ENCODE results near the gene SAMD4A.

Gene SAMD4A

DNA sequence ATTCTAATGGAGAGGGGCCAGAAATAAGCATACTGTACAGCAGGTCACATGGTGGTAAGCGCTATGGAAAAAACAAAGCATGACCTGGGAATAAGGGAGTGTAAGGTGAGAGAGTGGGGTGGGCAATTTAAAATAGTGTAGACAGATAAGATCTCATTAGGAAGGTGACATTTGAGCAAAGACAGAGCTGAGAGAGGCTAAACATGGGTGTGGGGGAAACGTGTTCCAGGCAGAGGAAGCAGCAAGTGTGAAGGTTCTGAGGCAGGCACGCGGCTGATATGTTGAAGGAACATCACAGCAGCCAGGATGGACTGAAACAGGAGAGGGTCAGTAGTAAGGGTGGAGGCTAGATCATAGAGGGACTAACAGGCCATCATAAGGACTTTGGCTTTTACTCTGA is 126.8 kb downstream of the SAMD4A start:
- peaks cover 36% of the 10 kb centered on the region for H3K27me3 Mint-ChIP-seq (ENCODE audit: low read depth)
- no peaks in the 10 kb centered on the region for H3K9me3 Mint-ChIP-seq
- no peak overlapping the region for H3K4me3 Mint-ChIP-seq

DNA sequence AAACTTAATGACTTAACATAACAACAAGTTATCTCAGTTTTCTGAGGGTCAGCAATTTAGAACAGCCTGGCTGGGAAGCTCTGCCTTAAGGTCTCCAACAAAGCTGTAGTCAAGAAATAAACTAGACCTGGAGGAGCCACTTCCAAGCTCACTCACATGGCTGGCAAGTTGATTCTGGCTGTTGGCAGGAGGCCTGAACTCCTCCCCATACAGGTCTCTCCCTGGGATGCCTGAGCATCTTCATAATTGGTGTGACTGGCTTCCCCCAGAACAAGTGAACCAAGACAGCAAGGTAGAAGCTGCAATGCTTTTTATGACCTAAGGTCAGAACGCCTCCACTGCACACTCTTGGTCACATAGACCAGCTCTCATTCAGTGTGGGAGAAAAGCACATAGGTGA is 128.3 kb downstream of the SAMD4A start:
- H3K4me1 Mint-ChIP-seq (ENCODE audit: low read depth) = no peaks in the 10 kb centered on the region
- H3K4me3 Mint-ChIP-seq = no peak overlapping the region
- no peaks in the 10 kb centered on the region for H3K9me3 Mint-ChIP-seq
- peaks cover 43% of the 10 kb centered on the region for H3K27me3 Mint-ChIP-seq (ENCODE audit: low read depth)
- H3K27ac Mint-ChIP-seq = no peak overlapping the region
- no peaks in the 10 kb centered on the region for H3K36me3 Mint-ChIP-seq (ENCODE audit: low read depth)

More for the DNA sequence above, 126.8 kb downstream of the SAMD4A start:
- Mint-ChIP-seq H3K4me1 (ENCODE audit: low read depth) (no peaks in the 10 kb centered on the region), H3K36me3 (ENCODE audit: low read depth) (no peaks in the 10 kb centered on the region), H3K27ac (no peak overlapping the region)

DNA sequence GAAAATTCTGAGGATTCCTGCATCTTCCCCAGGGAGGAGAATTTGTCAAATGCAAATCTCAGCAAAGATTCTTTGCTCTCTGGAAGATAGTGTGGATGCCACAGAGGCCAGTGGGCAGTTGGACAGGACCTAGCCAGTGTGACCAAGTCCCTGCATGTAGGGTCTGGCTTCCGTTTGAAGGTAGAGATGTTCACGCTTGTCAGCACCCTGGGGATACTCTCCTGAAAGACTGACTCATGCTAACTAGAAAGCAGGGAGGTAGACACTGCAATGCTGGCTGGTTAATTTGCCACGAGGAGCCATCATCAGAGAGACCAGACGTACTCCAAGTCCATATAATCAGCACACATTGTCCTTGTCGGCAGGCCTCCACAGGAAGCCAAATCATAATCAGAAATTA is 130.1 kb downstream of the SAMD4A start:
- no peaks in the 10 kb centered on the region for H3K9me3 Mint-ChIP-seq
- peaks cover 57% of the 10 kb centered on the region for H3K27me3 Mint-ChIP-seq (ENCODE audit: low read depth)
- no peaks in the 10 kb centered on the region for H3K36me3 Mint-ChIP-seq (ENCODE audit: low read depth)
- peaks cover 3% of the 10 kb centered on the region for H3K4me1 Mint-ChIP-seq (ENCODE audit: low read depth)
- H3K27ac Mint-ChIP-seq = no peak overlapping the region
- no peak overlapping the region for H3K4me3 Mint-ChIP-seq

DNA sequence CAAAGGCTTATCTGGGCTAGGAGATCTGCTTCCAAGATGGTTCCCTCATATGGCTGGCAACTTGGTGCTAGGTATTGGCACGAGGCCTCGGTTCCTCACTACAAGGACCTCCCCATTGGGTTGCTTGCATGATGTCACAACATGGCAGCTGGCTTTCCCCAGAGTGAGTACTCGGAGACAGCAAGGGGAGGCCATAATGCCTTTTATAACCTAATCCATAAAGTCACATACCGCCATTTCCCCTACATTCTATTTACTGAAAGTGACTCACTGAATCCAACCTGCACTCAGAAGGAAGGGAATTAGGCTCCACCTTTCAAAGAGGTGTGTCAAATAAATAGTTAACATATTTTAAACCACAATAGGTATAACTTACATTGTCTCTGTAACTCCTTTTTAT is 130.9 kb downstream of the SAMD4A start:
- H3K9me3 Mint-ChIP-seq = no peaks in the 10 kb centered on the region
- H3K36me3 Mint-ChIP-seq (ENCODE audit: low read depth) = no peaks in the 10 kb centered on the region
- H3K4me1 Mint-ChIP-seq (ENCODE audit: low read depth) = peaks cover 3% of the 10 kb centered on the region
- H3K27me3 Mint-ChIP-seq (ENCODE audit: low read depth) = peaks cover 59% of the 10 kb centered on the region
- no peak overlapping the region for H3K27ac Mint-ChIP-seq
- no peak overlapping the region for H3K4me3 Mint-ChIP-seq

DNA sequence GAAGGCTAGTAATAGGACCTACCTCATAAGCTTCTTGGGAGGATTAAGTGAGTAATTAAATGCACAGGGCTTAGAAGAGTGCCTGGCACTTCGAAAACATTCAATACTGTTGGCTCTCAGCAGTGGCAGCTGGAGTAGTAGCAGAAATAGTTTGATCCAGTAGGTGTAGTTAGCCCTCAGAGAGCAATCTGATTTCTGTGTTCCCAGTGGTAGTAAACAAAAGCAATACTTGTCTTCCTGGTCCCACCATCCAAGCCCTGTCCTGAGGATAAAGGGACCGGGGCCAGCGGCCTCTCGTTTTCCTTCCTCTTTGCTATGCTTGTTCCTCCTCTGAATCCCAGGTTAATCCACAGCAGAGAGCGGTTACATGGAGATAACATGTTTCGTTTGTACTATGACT is 131.6 kb downstream of the SAMD4A start:
- H3K4me1 Mint-ChIP-seq (ENCODE audit: low read depth) = peaks cover 3% of the 10 kb centered on the region
- no peaks in the 10 kb centered on the region for H3K9me3 Mint-ChIP-seq
- H3K27me3 Mint-ChIP-seq (ENCODE audit: low read depth) = peaks cover 58% of the 10 kb centered on the region
- no peak overlapping the region for H3K4me3 Mint-ChIP-seq
- H3K36me3 Mint-ChIP-seq (ENCODE audit: low read depth) = no peaks in the 10 kb centered on the region
- no peak overlapping the region for H3K27ac Mint-ChIP-seq

DNA sequence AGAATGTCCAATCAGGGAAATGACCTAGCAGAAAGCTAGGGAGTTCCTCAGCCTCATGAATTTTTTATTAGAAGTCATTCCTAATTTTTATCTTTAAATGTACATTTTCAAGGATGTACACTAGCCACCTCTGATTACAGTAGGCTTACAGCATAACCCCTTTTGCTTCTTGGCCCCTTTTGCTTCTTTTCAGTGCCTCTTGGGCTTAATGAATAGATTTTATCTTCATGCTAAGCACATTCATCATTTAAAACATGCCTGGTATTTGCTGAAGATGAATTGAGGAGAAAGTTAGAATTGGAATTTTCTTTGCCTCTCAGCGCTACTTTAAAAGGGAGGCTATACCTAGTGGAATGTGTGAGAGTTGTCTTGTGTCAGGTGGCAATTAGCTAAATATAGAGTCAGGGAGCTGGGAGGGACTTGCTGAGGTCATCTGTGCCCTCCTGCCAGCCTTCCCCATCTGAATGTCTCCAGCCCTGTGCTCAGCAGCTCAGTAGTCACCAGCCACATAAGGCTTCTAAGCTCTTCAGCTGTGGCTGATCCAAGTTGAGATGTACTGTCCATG is 132.1 kb downstream of the SAMD4A start:
- Mint-ChIP-seq H3K9me3 (no peaks in the 10 kb centered on the region), H3K4me3 (no peak overlapping the region), H3K27me3 (ENCODE audit: low read depth) (peaks cover 52% of the 10 kb centered on the region), H3K36me3 (ENCODE audit: low read depth) (no peaks in the 10 kb centered on the region), H3K4me1 (ENCODE audit: low read depth) (peaks cover 3% of the 10 kb centered on the region), H3K27ac (no peak overlapping the region)

DNA sequence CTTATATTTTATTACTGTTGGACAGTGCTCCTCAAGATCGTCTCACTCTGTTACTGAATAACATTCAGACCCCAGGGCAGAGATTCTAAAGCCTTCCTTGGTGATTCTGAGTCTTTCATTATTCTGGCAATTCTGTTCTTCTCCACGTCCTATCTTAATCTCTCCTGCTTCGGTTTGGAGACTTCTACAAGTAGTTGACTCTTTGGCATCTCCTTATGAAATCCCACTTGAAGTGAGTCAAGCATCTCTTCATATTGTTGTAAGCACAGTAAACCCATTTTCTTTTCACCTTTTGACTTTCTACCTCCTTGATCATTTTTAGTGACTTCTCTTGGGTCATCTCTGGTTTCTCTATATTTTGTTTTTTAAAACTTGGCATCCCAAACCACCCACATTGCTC is 132.8 kb downstream of the SAMD4A start:
- Mint-ChIP-seq H3K36me3 (ENCODE audit: low read depth) (no peaks in the 10 kb centered on the region), H3K4me3 (no peak overlapping the region), H3K9me3 (no peaks in the 10 kb centered on the region), H3K27me3 (ENCODE audit: low read depth) (peaks cover 49% of the 10 kb centered on the region), H3K27ac (no peak overlapping the region), H3K4me1 (ENCODE audit: low read depth) (peaks cover 3% of the 10 kb centered on the region)

DNA sequence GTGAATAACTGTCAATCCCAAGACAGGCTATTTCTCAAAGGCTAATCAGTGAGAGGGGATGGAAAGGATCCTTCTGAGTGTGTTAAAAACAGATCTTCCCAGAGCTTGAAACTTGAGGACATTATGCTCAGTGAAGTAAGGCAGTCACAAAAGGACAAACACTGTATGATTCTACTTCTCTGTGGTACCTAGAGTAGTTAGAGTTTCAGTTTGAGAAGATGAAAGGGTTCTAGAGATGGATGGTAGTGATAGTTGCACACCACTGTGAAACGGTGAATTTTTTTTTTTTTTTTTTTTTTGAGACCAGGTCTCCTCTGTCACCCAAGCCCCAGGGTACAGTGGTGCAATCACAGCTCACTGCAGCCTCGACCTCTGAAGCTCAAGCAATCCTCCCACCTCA is 133.8 kb downstream of the SAMD4A start:
- H3K27ac Mint-ChIP-seq = no peak overlapping the region
- peaks cover 49% of the 10 kb centered on the region for H3K27me3 Mint-ChIP-seq (ENCODE audit: low read depth)
- H3K9me3 Mint-ChIP-seq = no peaks in the 10 kb centered on the region
- H3K4me1 Mint-ChIP-seq (ENCODE audit: low read depth) = peaks cover 3% of the 10 kb centered on the region
- no peaks in the 10 kb centered on the region for H3K36me3 Mint-ChIP-seq (ENCODE audit: low read depth)
- H3K4me3 Mint-ChIP-seq = no peak overlapping the region

DNA sequence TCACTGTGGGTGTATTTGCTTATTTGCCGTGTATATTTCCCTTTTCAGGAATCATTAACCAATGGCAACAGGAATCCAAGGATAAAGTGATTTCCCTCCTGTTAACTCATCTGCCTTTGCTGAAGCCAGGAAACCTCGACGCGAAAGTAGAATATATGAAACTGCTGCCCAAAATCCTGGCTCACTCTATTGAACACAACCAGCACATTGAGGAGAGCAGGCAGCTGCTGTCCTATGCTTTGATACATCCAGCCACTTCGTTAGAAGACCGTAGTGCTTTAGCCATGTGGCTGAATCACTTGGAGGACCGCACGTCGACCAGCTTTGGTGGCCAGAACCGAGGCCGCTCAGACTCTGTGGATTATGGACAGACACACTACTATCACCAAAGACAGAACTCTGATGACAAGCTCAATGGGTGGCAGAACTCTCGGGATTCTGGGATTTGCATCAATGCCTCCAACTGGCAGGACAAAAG is 135.1 kb downstream of the SAMD4A start:
- H3K27ac Mint-ChIP-seq = no peak overlapping the region
- H3K4me3 Mint-ChIP-seq = no peak overlapping the region
- peaks cover 44% of the 10 kb centered on the region for H3K27me3 Mint-ChIP-seq (ENCODE audit: low read depth)

DNA sequence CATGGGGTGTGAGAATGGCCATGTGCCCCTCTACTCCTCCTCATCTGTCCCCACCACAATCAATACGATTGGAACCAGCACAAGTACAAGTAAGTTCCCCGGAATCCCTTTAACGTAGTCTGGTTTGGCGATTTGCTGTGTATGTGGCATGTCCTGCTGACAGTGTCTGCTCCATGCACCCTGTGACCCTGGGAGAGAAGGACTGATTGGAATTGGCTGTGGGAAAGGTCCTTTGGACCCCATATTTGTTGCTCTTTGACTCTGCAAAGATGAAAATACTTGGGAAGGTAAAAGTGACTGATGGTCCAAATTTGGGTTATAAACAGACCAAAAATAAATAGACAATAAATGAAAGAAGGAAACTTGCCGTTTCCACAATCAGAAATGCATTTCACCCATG is 135.6 kb downstream of the SAMD4A start:
- Mint-ChIP-seq H3K4me1 (ENCODE audit: low read depth) (peaks cover 3% of the 10 kb centered on the region), H3K27me3 (ENCODE audit: low read depth) (peaks cover 40% of the 10 kb centered on the region), H3K36me3 (ENCODE audit: low read depth) (no peaks in the 10 kb centered on the region), H3K4me3 (no peak overlapping the region), H3K27ac (no peak overlapping the region), H3K9me3 (no peaks in the 10 kb centered on the region)

More for the DNA sequence above, 135.1 kb downstream of the SAMD4A start:
- H3K9me3 Mint-ChIP-seq = no peaks in the 10 kb centered on the region
- no peaks in the 10 kb centered on the region for H3K36me3 Mint-ChIP-seq (ENCODE audit: low read depth)
- peaks cover 3% of the 10 kb centered on the region for H3K4me1 Mint-ChIP-seq (ENCODE audit: low read depth)

DNA sequence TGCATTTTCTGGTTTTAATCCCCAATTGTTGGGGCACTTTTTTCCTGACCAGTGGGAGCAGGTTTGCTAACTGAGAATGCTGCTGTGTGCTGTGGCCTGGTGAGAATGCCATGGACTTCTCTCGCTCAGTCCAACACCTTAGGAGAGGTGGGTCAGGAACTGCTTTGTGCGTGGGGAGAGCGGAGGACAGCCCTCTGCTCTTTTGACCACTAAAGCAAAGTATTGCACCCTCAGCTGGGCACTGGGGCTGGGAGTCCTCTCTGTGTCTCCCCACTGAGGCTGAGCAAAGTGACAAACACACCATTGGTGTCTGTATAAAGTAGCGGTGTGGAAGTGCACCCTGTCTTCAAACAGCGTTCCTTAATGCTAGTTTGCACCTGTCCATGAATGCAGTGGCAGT is 136.2 kb downstream of the SAMD4A start:
- H3K9me3 Mint-ChIP-seq = no peaks in the 10 kb centered on the region
- H3K27ac Mint-ChIP-seq = no peak overlapping the region
- H3K4me3 Mint-ChIP-seq = no peak overlapping the region
- H3K4me1 Mint-ChIP-seq (ENCODE audit: low read depth) = peaks cover 3% of the 10 kb centered on the region
- no peaks in the 10 kb centered on the region for H3K36me3 Mint-ChIP-seq (ENCODE audit: low read depth)
- H3K27me3 Mint-ChIP-seq (ENCODE audit: low read depth) = peaks cover 39% of the 10 kb centered on the region

DNA sequence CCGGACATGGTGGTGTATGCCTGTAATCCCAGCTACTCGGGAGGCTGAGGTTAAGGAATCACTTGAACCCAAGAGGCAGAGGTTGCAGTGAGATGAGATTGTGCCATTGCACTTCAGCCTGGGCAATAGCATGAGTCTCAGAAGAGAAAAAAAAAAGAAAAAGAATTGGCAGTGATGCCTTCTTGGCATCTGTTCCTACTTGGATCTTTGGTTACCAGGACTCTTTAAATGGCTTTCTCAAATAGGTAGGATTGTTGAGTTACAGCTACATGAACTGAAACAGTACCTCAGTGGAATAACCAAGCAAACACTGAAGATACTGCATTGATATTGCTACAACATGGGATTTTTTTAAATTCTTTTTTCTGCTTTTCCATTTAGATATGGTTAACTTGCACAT is 136.8 kb downstream of the SAMD4A start:
- Mint-ChIP-seq H3K36me3 (ENCODE audit: low read depth) (no peaks in the 10 kb centered on the region), H3K4me3 (no peak overlapping the region)

DNA sequence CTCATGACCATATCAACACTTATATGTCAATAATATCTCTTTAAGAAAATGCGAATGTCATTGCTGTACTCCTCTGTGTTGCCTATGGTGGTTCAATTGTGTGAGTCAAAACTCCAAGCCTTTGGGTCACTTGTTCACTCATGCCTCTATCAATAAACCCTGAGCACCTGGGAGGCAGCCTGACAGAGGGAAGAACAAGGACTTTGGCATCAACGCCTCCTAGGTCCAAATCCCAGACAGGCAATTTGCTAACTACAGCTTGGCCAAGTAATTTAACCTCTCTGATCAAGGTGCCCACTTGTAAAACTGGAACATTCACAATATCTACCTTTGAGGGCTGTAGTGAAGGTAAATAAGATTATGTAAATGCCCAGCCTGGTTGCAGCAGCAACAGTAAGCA is 137.8 kb downstream of the SAMD4A start:
- Mint-ChIP-seq H3K9me3 (no peaks in the 10 kb centered on the region), H3K4me1 (ENCODE audit: low read depth) (peaks cover 3% of the 10 kb centered on the region), H3K4me3 (no peak overlapping the region), H3K27ac (no peak overlapping the region), H3K36me3 (ENCODE audit: low read depth) (no peaks in the 10 kb centered on the region), H3K27me3 (ENCODE audit: low read depth) (peaks cover 26% of the 10 kb centered on the region)

More for the DNA sequence above, 136.8 kb downstream of the SAMD4A start:
- peaks cover 35% of the 10 kb centered on the region for H3K27me3 Mint-ChIP-seq (ENCODE audit: low read depth)
- no peak overlapping the region for H3K27ac Mint-ChIP-seq
- H3K4me1 Mint-ChIP-seq (ENCODE audit: low read depth) = peaks cover 3% of the 10 kb centered on the region
- H3K9me3 Mint-ChIP-seq = no peaks in the 10 kb centered on the region

DNA sequence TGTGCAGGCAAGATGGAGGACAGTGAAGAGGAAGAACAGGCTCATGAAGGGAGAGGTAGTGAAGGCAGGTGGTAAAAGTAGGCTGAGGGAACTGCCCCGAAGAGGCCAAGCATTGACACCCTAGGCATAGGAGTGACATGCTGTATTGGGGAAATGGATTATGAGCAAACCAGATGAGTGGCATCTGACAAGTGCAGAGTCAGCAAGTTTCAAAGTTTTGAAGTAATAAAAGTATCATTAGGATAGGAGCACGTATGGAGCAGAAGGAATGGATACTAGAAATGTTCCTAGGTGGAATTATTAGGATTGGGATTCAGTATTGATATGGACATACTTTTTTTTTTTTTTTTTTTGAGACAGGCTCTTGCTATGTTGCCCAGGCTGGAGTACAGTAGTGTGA is 139.8 kb downstream of the SAMD4A start:
- Mint-ChIP-seq H3K9me3 (peaks cover 6% of the 10 kb centered on the region), H3K4me1 (ENCODE audit: low read depth) (peaks cover 1% of the 10 kb centered on the region), H3K27ac (no peak overlapping the region), H3K27me3 (ENCODE audit: low read depth) (peaks cover 16% of the 10 kb centered on the region), H3K4me3 (no peak overlapping the region), H3K36me3 (ENCODE audit: low read depth) (no peaks in the 10 kb centered on the region)

DNA sequence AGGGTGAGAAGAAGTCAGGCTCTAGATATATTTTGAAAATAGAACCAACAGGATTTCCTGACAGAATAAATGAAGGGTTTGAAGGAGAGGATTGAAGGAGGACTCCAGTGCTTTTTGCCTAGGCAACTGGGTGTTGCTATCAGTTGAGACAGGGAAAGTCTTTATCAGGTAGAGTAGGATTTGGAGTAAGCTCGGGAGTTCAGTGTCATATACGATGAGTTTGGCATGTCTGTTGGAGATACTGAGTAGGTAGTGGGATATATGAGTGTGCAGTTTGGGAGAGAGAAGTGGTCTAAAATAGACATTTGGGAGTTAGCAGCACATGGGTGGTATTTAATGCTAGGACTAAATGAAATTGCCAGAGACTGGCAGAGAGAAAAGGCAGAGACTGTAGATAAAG is 141.2 kb downstream of the SAMD4A start:
- no peaks in the 10 kb centered on the region for H3K36me3 Mint-ChIP-seq (ENCODE audit: low read depth)
- no peak overlapping the region for H3K4me3 Mint-ChIP-seq
- peaks cover 2% of the 10 kb centered on the region for H3K4me1 Mint-ChIP-seq (ENCODE audit: low read depth)
- no peak overlapping the region for H3K27ac Mint-ChIP-seq
- peaks cover 6% of the 10 kb centered on the region for H3K9me3 Mint-ChIP-seq
- peaks cover 14% of the 10 kb centered on the region for H3K27me3 Mint-ChIP-seq (ENCODE audit: low read depth)

DNA sequence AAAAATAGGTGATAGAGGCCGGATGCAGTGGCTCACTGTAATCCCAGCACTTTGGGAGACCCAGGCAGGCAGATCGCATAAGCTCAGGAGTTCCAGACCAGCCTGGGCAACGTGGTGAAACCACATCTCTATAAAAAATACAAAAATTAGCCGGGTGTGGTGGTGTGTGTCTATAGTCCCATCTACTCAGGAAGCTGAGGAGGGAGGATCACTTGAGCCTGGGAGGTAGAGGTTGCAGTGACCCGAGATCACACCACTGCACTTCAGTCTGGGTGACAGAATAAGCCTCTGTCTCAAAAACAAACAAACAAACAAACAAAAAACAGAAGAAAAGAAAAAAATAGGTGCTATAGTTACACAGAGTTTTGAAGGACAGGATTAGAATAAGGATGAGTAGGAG is 142.1 kb downstream of the SAMD4A start:
- Mint-ChIP-seq H3K36me3 (ENCODE audit: low read depth) (no peaks in the 10 kb centered on the region), H3K4me3 (no peak overlapping the region), H3K27ac (no peak overlapping the region), H3K9me3 (peaks cover 6% of the 10 kb centered on the region), H3K27me3 (ENCODE audit: low read depth) (peaks cover 14% of the 10 kb centered on the region), H3K4me1 (ENCODE audit: low read depth) (peaks cover 2% of the 10 kb centered on the region)
